Astrocyte of the spinal cord (primary cell): ENCODE measurements around the gene BCCIP.

Source experiments
- DNase-seq: peaks from one replicate; pipeline ENCODE4 v3.0.0; 2011; ENCODE audit warnings: low read depth, low spot score
- H3K4me3 ChIP-seq: 2 replicates; pipeline ENCODE4 v1.5.1; 2011; ENCODE audit warnings: low read depth, mild to moderate bottlenecking, low read length, moderate library complexity
- CTCF ChIP-seq: IDR thresholded peaks from 2 replicates; pipeline ENCODE4 v1.5.1; 2012; ENCODE audit warnings: low read depth, mild to moderate bottlenecking, low read length, inconsistent platforms
- in situ Hi-C: cut with HindIII; loops from 2 replicates; pipeline ENCODE4 v1.10.0; 2017; ENCODE audit warnings: low sequenced_read_pairs

Gene BCCIP

GRCh38 chr10:125811251-125811650 is 12.1 kb upstream of the BCCIP start:
- in situ Hi-C loops = no loop called here
- no peak overlapping the region for H3K4me3 ChIP-seq
- DNase-seq = no peak
- no peak for TF ChIP-seq CTCF

- no peak overlapping the region for H3K4me3 ChIP-seq
- peak; percentile 42 for DNase-seq
- TF ChIP-seq CTCF = no peak
- in situ Hi-C loops = no loop called here
Observed at GRCh38 chr10:125812128-125812750, 11.1 kb upstream of the BCCIP start.

GRCh38 chr10:125815764-125816163 is 7.6 kb upstream of the BCCIP start:
- H3K4me3 ChIP-seq = no peak overlapping the region
- TF ChIP-seq CTCF = no peak
- in situ Hi-C loops = no loop called here
- no peak for DNase-seq

- H3K4me3 ChIP-seq = no peak overlapping the region
- no peak for TF ChIP-seq CTCF
- in situ Hi-C loops = no loop called here
- DNase-seq = no peak
Observed at GRCh38 chr10:125816548-125816947, 6.8 kb upstream of the BCCIP start.

GRCh38 chr10:125817337-125817946 is 5.9 kb upstream of the BCCIP start:
- in situ Hi-C loops = no loop called here
- no peak for TF ChIP-seq CTCF

GRCh38 chr10:125820701-125821100 is 2.6 kb upstream of the BCCIP start:
- in situ Hi-C loops = no loop called here
- no peak for TF ChIP-seq CTCF
- DNase-seq = no peak
- no peak overlapping the region for H3K4me3 ChIP-seq

More at GRCh38 chr10:125817337-125817946, 5.9 kb upstream of the BCCIP start:
- H3K4me3 ChIP-seq = no peak overlapping the region
- DNase-seq = no peak
